HepG2 (cell line): ENCODE data around the gene OAS1. TPM values are rescaled to one million over a fixed set of nuclear protein-coding genes. Genes with fewer than 3 reads are reported as not detected.

Experiments used
- AGO2 ChIP-seq: fragments of 200-400 bp; formaldehyde crosslinking; optimal IDR thresholded peaks from 2 replicates; pipeline ENCODE3; 2017; ENCODE audit warnings: mild to moderate bottlenecking, low read depth, low read length, moderate library complexity
- CCAR2 ChIP-seq: fragments of 200-400 bp; formaldehyde crosslinking; optimal IDR thresholded peaks from 2 replicates; pipeline ENCODE3; 2018; ENCODE audit warnings: low read depth, mild to moderate bottlenecking, low read length, moderate library complexity
- DMAP1 ChIP-seq: IDR thresholded peaks from 2 replicates; pipeline ENCODE4 v1.6.1; 2016
- ELF3 ChIP-seq: IDR thresholded peaks from 2 replicates; pipeline ENCODE4 v1.6.1; 2016; ENCODE audit warnings: missing genetic modification reagents, missing compliant biosample characterization
- ELF4 ChIP-seq: sonication (generic); formaldehyde crosslinking; IDR thresholded peaks from 2 replicates; pipeline ENCODE4 v1.5.0; 2020; ENCODE audit warnings: missing genetic modification reagents, mild to moderate bottlenecking, moderate library complexity, borderline replicate concordance
- NFE2 ChIP-seq: sonication (generic); formaldehyde crosslinking; IDR thresholded peaks from 2 replicates; pipeline ENCODE4 v1.4.0; 2020; ENCODE audit warnings: missing genetic modification reagents
- NR1H2 ChIP-seq: sonication (generic); formaldehyde crosslinking; IDR thresholded peaks from 2 replicates; pipeline ENCODE4 v1.8.1; 2022; ENCODE audit warnings: low read depth, missing genetic modification reagents, borderline replicate concordance
- SNAPC2 ChIP-seq: sonication (generic); formaldehyde crosslinking; IDR thresholded peaks from 2 replicates; pipeline ENCODE4 v1.8.1; 2022; ENCODE audit warnings: mild to moderate bottlenecking, missing genetic modification reagents
- TBX2 ChIP-seq: sonication (generic); formaldehyde crosslinking; IDR thresholded peaks from 2 replicates; pipeline ENCODE4 v1.5.0; 2020; ENCODE audit warnings: missing genetic modification reagents, mild to moderate bottlenecking, borderline replicate concordance
- YEATS4 ChIP-seq: sonication (generic); formaldehyde crosslinking; IDR thresholded peaks from 2 replicates; pipeline ENCODE4 v1.4.0; 2020; ENCODE audit warnings: missing genetic modification reagents, borderline replicate concordance
- ZBTB38 ChIP-seq: sonication (generic); formaldehyde crosslinking; IDR thresholded peaks from 2 replicates; pipeline ENCODE4 v1.5.1; 2020; ENCODE audit warnings: mild to moderate bottlenecking, missing genetic modification reagents
- ZFYVE20 ChIP-seq: sonication (generic); formaldehyde crosslinking; IDR thresholded peaks from 2 replicates; pipeline ENCODE4 v1.8.0; 2023; ENCODE audit warnings: low read depth, mild to moderate bottlenecking, moderate library complexity, missing genetic modification reagents, borderline replicate concordance
- ZNF431 ChIP-seq: sonication (generic); formaldehyde crosslinking; IDR thresholded peaks from 2 replicates; pipeline ENCODE4 v1.9.0; 2022; ENCODE audit warnings: missing genetic modification reagents, low read depth, mild to moderate bottlenecking, borderline replicate concordance
- ZNF556 ChIP-seq: sonication (generic); formaldehyde crosslinking; IDR thresholded peaks from 2 replicates; pipeline ENCODE4 v1.4.0; 2020; ENCODE audit warnings: mild to moderate bottlenecking, missing genetic modification reagents, borderline replicate concordance
- polyA plus RNA-seq, 8 experiments: library from polyadenylated mRNA; depleted of rRNA in 3 of 8; stranded (reverse) in 7 of 8; unstranded in 1 of 8; fragments of >200 nt; fragmentation: Illumina TruSeq in 4 of 8; extraction: Trizol in 4 of 8; gene quantifications; 2 replicates each; pipeline versions ENCODE4 v1.2.1 to v1.2.3, GENCODE V29; 2011 to 2016; ENCODE audit warnings: low read depth in 4 of 8, missing spikeins in 1 of 8, mixed read lengths in 1 of 8; ENCODE audit not compliant: insufficient read depth in 1 of 8
- total RNA-seq, 5 experiments: library from RNA; depleted of rRNA; stranded (reverse); fragments of >200 nt; fragmentation: Illumina TruSeq; extraction: Trizol; gene quantifications; 2 replicates each; pipeline ENCODE4 v1.2.3, GENCODE V29; 2016; ENCODE audit warnings: low read depth in 1 of 5
- TF ChIP-seq, protein P1 (sequence below): sonication (generic); formaldehyde crosslinking; IDR thresholded peaks from 2 replicates; pipeline ENCODE4 v1.5.0; 2020; ENCODE audit warnings: mild to moderate bottlenecking, missing genetic modification reagents, borderline replicate concordance
- TF ChIP-seq, protein P2 (sequence below): IDR thresholded peaks from 2 replicates; pipeline ENCODE4 v1.6.1; 2012; ENCODE audit warnings: inconsistent platforms
- TF ChIP-seq, protein P3 (sequence below): sonication (generic); formaldehyde crosslinking; IDR thresholded peaks from 2 replicates; pipeline ENCODE4 v1.5.0; 2020; ENCODE audit warnings: missing genetic modification reagents
- TF ChIP-seq, protein P4 (sequence below): sonication (generic); formaldehyde crosslinking; IDR thresholded peaks from 2 replicates; pipeline ENCODE4 v1.9.0; 2021; ENCODE audit warnings: mild to moderate bottlenecking, missing genetic modification reagents

The OAS1 gene
- total and polyA plus RNA-seq, 2 of the 13 experiments (the other 11 are each of a cell fraction or from before 2014, with no cell fraction given): 6.5 to 10.6 TPM

DNA sequence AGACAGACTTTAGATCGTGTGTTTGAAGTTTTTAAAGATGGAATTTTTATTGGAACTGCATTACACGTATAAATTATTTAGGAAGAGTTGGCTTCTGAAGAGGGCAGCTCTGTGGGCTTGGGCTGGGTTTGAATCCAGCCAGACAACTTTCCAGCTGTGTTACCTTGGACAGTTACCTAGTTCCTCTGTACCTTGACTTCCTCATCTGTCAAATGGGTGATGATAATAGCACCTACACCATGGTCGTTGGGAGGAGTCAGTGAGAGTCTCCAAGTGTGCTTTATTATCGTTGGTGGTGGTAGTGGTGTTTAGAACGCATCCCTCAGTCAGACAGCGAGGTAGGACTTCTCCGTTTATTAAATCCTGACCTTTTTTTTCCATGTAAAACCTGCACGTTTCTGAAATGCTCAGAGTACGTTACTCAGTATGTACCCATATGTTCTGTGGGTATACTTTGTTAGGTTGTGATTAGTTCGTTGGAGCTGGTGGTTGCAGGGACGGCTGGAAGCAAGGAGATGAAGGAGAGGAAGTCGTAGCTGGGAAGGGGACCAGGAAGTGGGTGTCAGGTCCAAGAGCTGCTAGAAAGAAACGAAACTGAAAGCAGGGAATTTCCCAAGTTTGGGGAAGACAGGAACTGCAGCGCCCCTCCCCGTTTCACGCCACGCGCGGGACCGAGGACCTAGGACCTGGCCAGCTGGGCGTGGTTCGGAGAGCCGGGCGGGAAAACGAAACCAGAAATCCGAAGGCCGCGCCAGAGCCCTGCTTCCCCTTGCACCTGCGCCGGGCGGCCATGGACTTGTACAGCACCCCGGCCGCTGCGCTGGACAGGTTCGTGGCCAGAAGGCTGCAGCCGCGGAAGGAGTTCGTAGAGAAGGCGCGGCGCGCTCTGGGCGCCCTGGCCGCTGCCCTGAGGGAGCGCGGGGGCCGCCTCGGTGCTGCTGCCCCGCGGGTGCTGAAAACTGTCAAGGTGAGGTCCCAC lies 31.3 kb downstream of the OAS1 start, which contains the start of gene OAS3 (continued):
- no peak for TF ChIP-seq NFE2
- TF ChIP-seq ZNF556: peak; percentile 54; the same call in 1 of the 2 replicates
- no peak for TF ChIP-seq ZFYVE20 (CRISPR knock-in tag)
- TF ChIP-seq, protein P1, sequence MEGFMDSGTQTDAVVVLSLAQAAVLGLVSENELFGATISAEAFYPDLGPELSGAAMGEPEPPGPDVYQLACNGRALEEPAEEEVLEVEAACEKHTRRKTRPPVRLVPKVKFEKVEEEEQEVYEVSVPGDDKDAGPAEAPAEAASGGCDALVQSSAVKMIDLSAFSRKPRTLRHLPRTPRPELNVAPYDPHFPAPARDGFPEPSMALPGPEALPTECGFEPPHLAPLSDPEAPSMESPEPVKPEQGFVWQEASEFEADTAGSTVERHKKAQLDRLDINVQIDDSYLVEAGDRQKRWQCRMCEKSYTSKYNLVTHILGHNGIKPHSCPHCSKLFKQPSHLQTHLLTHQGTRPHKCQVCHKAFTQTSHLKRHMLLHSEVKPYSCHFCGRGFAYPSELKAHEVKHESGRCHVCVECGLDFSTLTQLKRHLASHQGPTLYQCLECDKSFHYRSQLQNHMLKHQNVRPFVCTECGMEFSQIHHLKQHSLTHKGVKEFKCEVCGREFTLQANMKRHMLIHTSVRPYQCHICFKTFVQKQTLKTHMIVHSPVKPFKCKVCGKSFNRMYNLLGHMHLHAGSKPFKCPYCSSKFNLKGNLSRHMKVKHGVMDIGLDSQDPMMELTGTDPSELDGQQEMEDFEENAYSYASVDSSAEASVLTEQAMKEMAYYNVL (CRISPR knock-in tag): peak; percentile 59; the same call in 1 of the 2 replicates
- TF ChIP-seq YEATS4 (CRISPR knock-in tag): peak; percentile 73; the same call in 1 of the 2 replicates
- TF ChIP-seq TBX2 (CRISPR knock-in tag): peak; percentile 63; the same call in 1 of the 2 replicates
- no peak for TF ChIP-seq ZNF431 (CRISPR knock-in tag)
- TF ChIP-seq, protein P2, sequence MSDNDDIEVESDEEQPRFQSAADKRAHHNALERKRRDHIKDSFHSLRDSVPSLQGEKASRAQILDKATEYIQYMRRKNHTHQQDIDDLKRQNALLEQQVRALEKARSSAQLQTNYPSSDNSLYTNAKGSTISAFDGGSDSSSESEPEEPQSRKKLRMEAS: peak; percentile 55; the same call in 1 of the 2 replicates
- 0 out of 2 replicates have a peak, but pooled peaks have one; percentile 46 for TF ChIP-seq SNAPC2 (CRISPR knock-in tag)
- TF ChIP-seq, protein P3, sequence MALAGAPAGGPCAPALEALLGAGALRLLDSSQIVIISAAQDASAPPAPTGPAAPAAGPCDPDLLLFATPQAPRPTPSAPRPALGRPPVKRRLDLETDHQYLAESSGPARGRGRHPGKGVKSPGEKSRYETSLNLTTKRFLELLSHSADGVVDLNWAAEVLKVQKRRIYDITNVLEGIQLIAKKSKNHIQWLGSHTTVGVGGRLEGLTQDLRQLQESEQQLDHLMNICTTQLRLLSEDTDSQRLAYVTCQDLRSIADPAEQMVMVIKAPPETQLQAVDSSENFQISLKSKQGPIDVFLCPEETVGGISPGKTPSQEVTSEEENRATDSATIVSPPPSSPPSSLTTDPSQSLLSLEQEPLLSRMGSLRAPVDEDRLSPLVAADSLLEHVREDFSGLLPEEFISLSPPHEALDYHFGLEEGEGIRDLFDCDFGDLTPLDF (CRISPR knock-in tag): peak; percentile 79
- no peak for TF ChIP-seq NR1H2 (CRISPR knock-in tag)
- peak; percentile 27 for TF ChIP-seq AGO2
- no peak for TF ChIP-seq CCAR2
- TF ChIP-seq ELF3 (CRISPR knock-in tag): peak; percentile 80
- TF ChIP-seq ZBTB38 (CRISPR knock-in tag): no peak
- TF ChIP-seq, protein P4, sequence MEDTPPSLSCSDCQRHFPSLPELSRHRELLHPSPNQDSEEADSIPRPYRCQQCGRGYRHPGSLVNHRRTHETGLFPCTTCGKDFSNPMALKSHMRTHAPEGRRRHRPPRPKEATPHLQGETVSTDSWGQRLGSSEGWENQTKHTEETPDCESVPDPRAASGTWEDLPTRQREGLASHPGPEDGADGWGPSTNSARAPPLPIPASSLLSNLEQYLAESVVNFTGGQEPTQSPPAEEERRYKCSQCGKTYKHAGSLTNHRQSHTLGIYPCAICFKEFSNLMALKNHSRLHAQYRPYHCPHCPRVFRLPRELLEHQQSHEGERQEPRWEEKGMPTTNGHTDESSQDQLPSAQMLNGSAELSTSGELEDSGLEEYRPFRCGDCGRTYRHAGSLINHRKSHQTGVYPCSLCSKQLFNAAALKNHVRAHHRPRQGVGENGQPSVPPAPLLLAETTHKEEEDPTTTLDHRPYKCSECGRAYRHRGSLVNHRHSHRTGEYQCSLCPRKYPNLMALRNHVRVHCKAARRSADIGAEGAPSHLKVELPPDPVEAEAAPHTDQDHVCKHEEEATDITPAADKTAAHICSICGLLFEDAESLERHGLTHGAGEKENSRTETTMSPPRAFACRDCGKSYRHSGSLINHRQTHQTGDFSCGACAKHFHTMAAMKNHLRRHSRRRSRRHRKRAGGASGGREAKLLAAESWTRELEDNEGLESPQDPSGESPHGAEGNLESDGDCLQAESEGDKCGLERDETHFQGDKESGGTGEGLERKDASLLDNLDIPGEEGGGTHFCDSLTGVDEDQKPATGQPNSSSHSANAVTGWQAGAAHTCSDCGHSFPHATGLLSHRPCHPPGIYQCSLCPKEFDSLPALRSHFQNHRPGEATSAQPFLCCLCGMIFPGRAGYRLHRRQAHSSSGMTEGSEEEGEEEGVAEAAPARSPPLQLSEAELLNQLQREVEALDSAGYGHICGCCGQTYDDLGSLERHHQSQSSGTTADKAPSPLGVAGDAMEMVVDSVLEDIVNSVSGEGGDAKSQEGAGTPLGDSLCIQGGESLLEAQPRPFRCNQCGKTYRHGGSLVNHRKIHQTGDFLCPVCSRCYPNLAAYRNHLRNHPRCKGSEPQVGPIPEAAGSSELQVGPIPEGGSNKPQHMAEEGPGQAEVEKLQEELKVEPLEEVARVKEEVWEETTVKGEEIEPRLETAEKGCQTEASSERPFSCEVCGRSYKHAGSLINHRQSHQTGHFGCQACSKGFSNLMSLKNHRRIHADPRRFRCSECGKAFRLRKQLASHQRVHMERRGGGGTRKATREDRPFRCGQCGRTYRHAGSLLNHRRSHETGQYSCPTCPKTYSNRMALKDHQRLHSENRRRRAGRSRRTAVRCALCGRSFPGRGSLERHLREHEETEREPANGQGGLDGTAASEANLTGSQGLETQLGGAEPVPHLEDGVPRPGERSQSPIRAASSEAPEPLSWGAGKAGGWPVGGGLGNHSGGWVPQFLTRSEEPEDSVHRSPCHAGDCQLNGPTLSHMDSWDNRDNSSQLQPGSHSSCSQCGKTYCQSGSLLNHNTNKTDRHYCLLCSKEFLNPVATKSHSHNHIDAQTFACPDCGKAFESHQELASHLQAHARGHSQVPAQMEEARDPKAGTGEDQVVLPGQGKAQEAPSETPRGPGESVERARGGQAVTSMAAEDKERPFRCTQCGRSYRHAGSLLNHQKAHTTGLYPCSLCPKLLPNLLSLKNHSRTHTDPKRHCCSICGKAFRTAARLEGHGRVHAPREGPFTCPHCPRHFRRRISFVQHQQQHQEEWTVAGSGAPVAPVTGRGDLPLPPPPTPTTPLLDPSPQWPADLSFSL (CRISPR knock-in tag): 0 out of 2 replicates have a peak, but pooled peaks have one; percentile 9
- peak; percentile 67; the same call in 1 of the 2 replicates for TF ChIP-seq DMAP1 (CRISPR knock-in tag)
- TF ChIP-seq ELF4: peak; percentile 45; the same call in 1 of the 2 replicates
